Measurements from ENCODE around the gene INPPL1.

DNA sequence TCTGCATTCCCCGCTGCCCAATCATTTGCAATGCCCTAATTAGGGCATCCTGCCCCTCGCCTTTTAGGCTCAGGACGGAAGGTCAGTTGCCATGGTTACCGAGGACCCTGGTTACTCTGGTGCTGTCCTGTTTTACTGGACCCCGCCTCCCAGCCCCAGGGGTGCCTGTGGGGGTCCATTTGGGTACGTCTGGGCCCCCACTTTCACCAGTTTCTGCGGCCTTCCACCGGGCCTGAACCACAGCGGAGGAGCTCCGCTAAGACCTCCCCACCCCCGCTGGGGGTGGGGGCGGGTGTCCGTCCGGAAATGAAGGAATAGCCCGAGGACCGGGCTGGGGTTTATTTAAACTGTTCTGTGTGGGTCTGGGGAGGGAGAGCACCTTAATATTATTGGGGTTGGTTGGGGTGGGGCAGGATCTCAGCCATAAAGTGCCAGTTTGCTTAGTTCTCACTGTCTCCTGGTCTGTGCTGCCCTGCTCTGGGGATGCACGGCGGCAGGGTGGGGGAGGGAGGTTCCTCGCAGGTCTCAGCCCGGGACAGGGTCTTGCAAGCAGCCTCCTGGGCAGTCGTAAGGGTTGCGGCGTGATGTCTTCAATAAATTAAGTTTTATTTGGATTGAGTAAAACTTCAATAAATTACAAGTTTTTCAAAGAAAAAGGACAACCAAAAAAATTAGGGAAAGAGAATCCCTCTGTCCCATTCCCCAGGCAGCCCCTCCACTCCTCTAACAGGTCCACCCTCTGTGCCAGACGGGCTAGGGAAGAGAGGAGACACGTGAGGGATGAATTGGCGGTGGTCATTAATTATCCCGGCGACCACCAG lies 14.1 kb downstream of the INPPL1 start:
- TF ChIP-seq, protein P1, sequence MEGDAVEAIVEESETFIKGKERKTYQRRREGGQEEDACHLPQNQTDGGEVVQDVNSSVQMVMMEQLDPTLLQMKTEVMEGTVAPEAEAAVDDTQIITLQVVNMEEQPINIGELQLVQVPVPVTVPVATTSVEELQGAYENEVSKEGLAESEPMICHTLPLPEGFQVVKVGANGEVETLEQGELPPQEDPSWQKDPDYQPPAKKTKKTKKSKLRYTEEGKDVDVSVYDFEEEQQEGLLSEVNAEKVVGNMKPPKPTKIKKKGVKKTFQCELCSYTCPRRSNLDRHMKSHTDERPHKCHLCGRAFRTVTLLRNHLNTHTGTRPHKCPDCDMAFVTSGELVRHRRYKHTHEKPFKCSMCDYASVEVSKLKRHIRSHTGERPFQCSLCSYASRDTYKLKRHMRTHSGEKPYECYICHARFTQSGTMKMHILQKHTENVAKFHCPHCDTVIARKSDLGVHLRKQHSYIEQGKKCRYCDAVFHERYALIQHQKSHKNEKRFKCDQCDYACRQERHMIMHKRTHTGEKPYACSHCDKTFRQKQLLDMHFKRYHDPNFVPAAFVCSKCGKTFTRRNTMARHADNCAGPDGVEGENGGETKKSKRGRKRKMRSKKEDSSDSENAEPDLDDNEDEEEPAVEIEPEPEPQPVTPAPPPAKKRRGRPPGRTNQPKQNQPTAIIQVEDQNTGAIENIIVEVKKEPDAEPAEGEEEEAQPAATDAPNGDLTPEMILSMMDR (IDR thresholded peaks at IDR 0.05; ENCODE audit: borderline replicate concordance, extremely low read depth, low read length, poor library complexity, severe bottlenecking): no peak
- no peak for TF ChIP-seq EZH2 (IDR thresholded peaks at IDR 0.05; ENCODE audit: borderline replicate concordance, low read depth, low read length, severe bottlenecking)
